Fibroblast of lung (primary cell): Measurements from ENCODE around the gene DOCK7. TPM values are rescaled to one million over a fixed set of nuclear protein-coding genes. Genes with fewer than 3 reads are reported as not detected.

Experiments
- DNase-seq, 2 donors: peaks; one replicate each; pipeline versions ENCODE4 v3.0.0 to v3.0.0-alpha.2; 2010; ENCODE audit warnings: low read depth in 2 of 2
- H2AFZ ChIP-seq: 2 replicates; pipeline ENCODE4 v1.5.1; 2012; ENCODE audit warnings: low read length, control low read depth, inconsistent platforms
- H3K27ac ChIP-seq: 2 replicates; pipeline ENCODE4 v1.5.1; 2011; ENCODE audit warnings: low read length, control low read depth; ENCODE audit not compliant: insufficient read depth
- H3K27me3 ChIP-seq: 2 replicates; pipeline ENCODE4 v1.5.1; 2011; ENCODE audit warnings: mild to moderate bottlenecking, low read length; ENCODE audit not compliant: control insufficient read depth, insufficient read depth
- H3K36me3 ChIP-seq: 2 replicates; pipeline ENCODE4 v1.5.1; 2011; ENCODE audit warnings: low read length; ENCODE audit not compliant: control insufficient read depth, insufficient read depth
- H3K4me1 ChIP-seq: 2 replicates; pipeline ENCODE4 v1.5.1; 2011; ENCODE audit warnings: low read length; ENCODE audit not compliant: control insufficient read depth, insufficient read depth; ENCODE audit errors: extremely low read depth
- H3K4me2 ChIP-seq: 2 replicates; pipeline ENCODE4 v1.5.1; 2011; ENCODE audit warnings: low read length, control low read depth; ENCODE audit not compliant: insufficient read depth; ENCODE audit errors: extremely low read depth
- H3K4me3 ChIP-seq, 4 experiments: fragments of 200-600 bp in 1 of 4; sonication (generic) in 1 of 4; replicated peaks in 1 of 4; 2 replicates each; pipeline ENCODE4 v1.5.1; 2011 to 2016; ENCODE audit warnings: low read length in 4 of 4, low read depth in 3 of 4, mild to moderate bottlenecking in 3 of 4, control low read depth in 2 of 4, inconsistent platforms in 1 of 4, mixed read lengths in 1 of 4; ENCODE audit not compliant: insufficient read depth in 1 of 4; ENCODE audit errors: control extremely low read depth in 1 of 4
- H3K79me2 ChIP-seq: 2 replicates; pipeline ENCODE4 v1.5.1; 2012; ENCODE audit warnings: mild to moderate bottlenecking, low read length, inconsistent platforms; ENCODE audit not compliant: control insufficient read depth, insufficient read depth
- H3K9ac ChIP-seq: 2 replicates; pipeline ENCODE4 v1.5.1; 2011; ENCODE audit warnings: mild to moderate bottlenecking, low read length, control low read depth; ENCODE audit not compliant: insufficient read depth
- H3K9me3 ChIP-seq: 2 replicates; pipeline ENCODE4 v1.5.1; 2012; ENCODE audit warnings: low read depth, low read length; ENCODE audit not compliant: control insufficient read depth, insufficient read depth
- H4K20me1 ChIP-seq: 2 replicates; pipeline ENCODE4 v1.5.1; 2011; ENCODE audit warnings: low read length; ENCODE audit not compliant: control insufficient read depth, insufficient read depth; ENCODE audit errors: extremely low read depth
- EZH2 ChIP-seq: IDR thresholded peaks from 2 replicates; pipeline ENCODE4 v1.5.1; 2012; ENCODE audit warnings: low read length, control low read depth, mild to moderate bottlenecking; ENCODE audit errors: missing control alignments
- polyA plus RNA-seq, 2 donors: library from polyadenylated mRNA; depleted of rRNA in 1 of 2; stranded (reverse) in 1 of 2; unstranded in 1 of 2; fragments of >200 nt; gene quantifications; 2 replicates each; pipeline ENCODE4 v1.2.1, GENCODE V29; 2011 to 2012; ENCODE audit warnings: missing spikeins in 1 of 2
- total RNA-seq: library from RNA; depleted of rRNA; stranded (reverse); fragments of >200 nt; gene quantifications from 2 replicates; pipeline ENCODE4 v1.2.1, GENCODE V29; 2014
- TF ChIP-seq, protein P1 (sequence below), 2 donors: IDR thresholded peaks in 1 of 2; conservative IDR thresholded peaks in 1 of 2; 1 replicate in 1 of 2; 2 replicates in 1 of 2; pipeline ENCODE4 v1.5.1; 2011 to 2012; ENCODE audit warnings: low read length in 2 of 2, control low read depth in 1 of 2, inconsistent platforms in 1 of 2, low read depth in 1 of 2, mild to moderate bottlenecking in 1 of 2

DOCK7 gene
- total and polyA plus RNA-seq, 2 donors (not counting 1 experiment from before 2014, with no cell fraction given), result 66.5 to 153 TPM

DNA sequence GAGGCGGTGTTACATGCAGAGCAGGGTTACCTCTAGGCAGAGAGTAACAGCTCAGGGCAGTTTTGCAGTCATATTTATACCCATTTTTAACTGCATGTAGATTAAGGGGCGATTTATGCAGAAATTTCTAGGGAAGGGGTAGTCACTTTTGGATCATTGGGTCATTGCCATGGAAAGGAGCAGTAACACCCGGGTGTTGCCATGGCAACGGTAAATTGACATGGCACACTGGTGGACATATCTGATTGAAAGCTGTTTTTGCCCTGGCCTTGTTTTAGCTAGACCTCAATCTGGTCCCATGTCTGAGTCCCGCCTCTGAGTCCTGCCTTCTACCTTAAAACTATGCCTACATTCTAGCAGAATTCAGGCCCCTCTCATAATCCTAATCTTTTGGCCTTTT, 263.1 kb downstream of the DOCK7 start:
- no peak for TF ChIP-seq EZH2
- TF ChIP-seq, protein P1, sequence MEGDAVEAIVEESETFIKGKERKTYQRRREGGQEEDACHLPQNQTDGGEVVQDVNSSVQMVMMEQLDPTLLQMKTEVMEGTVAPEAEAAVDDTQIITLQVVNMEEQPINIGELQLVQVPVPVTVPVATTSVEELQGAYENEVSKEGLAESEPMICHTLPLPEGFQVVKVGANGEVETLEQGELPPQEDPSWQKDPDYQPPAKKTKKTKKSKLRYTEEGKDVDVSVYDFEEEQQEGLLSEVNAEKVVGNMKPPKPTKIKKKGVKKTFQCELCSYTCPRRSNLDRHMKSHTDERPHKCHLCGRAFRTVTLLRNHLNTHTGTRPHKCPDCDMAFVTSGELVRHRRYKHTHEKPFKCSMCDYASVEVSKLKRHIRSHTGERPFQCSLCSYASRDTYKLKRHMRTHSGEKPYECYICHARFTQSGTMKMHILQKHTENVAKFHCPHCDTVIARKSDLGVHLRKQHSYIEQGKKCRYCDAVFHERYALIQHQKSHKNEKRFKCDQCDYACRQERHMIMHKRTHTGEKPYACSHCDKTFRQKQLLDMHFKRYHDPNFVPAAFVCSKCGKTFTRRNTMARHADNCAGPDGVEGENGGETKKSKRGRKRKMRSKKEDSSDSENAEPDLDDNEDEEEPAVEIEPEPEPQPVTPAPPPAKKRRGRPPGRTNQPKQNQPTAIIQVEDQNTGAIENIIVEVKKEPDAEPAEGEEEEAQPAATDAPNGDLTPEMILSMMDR (conservative IDR thresholded peaks at IDR 0.05 in 1 of 2, IDR thresholded peaks at IDR 0.05 in 1 of 2; ENCODE audit: low read depth in 1 of 2, low read length in 2 of 2), result no peak
- Histone ChIP-seq H3K4me1 (peaks cover 3% of the 10 kb centered on the region), H3K36me3 (no peaks in the 10 kb centered on the region), H3K4me3 (no peak overlapping the region), H4K20me1 (no peaks in the 10 kb centered on the region), H3K9me3 (no peaks in the 10 kb centered on the region), H3K27me3 (no peaks in the 10 kb centered on the region), H2AFZ (no peak overlapping the region), H3K27ac (no peak overlapping the region), H3K9ac (no peak overlapping the region), H3K79me2 (no peaks in the 10 kb centered on the region), H3K4me2 (no peak overlapping the region)
- no peak for DNase-seq

DNA sequence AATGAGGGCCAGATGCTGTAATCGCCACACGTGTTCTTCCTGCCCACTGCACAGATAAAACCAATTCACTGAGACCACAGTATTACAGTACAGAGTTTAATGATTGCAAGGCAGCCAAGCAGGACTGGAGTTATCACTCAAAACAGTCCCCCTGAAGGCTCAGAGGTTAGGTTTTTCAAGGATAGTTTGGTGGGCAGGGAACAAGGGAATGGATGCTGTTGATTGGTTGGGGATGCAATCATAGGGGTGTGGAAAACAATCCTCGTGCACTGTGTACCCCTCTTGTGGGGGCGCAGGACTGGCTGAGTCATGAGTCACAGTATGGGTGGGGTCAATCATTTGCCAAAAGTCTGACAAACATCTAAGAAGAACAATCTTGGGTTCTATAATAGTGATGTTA, 263.8 kb downstream of the DOCK7 start:
- Histone ChIP-seq H3K4me3 (no peak overlapping the region), H3K36me3 (no peaks in the 10 kb centered on the region), H3K79me2 (no peaks in the 10 kb centered on the region), H3K4me1 (peaks cover 3% of the 10 kb centered on the region), H3K27ac (no peak overlapping the region), H3K27me3 (no peaks in the 10 kb centered on the region), H2AFZ (peak overlapping the region; percentile 80), H3K9me3 (no peaks in the 10 kb centered on the region), H3K4me2 (no peak overlapping the region), H3K9ac (no peak overlapping the region), H4K20me1 (no peaks in the 10 kb centered on the region)
- peak in 1 of 2 donors; percentile 56 for DNase-seq
- TF ChIP-seq, protein P1 (conservative IDR thresholded peaks at IDR 0.05 in 1 of 2, IDR thresholded peaks at IDR 0.05 in 1 of 2; ENCODE audit: low read depth in 1 of 2, low read length in 2 of 2), result no peak
- TF ChIP-seq EZH2, result no peak

DNA sequence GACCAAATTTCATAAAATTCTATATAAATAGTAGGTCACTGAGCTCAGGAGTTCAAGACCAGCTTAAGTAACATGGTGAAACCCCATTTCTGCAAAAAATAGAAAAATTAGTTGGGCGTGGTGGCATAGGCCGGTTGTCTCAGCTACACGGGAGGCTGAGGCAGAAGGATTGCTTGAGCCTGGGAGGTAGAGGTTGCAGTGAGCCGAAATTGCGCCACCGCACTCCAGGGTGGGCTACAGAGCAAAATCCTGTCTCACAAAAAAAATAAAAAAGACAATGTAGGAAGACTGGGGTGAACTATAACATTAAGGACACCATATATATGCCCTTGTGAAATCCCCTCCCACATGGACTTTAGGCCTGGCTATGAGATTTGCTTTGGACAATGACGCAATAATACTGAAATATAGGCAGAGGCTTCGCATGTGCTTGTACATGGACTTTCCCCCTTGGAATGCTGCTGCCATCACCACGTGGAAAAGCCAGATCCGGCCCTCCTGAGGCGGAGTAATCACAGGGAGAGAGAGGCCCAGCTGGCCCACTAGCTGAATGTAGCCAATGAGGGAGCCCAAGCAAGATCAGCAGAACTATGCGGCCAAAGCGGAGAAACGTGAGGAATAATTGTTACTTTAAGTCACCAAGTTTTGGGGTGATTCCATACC, 264.5 kb downstream of the DOCK7 start:
- Histone ChIP-seq H3K27me3 (no peaks in the 10 kb centered on the region), H3K36me3 (no peaks in the 10 kb centered on the region), H2AFZ (no peak overlapping the region), H4K20me1 (no peaks in the 10 kb centered on the region), H3K4me2 (no peak overlapping the region), H3K4me3 (no peak overlapping the region), H3K4me1 (peaks cover 3% of the 10 kb centered on the region), H3K9ac (no peak overlapping the region), H3K9me3 (no peaks in the 10 kb centered on the region), H3K79me2 (no peaks in the 10 kb centered on the region), H3K27ac (no peak overlapping the region)
- TF ChIP-seq EZH2, result no peak
- TF ChIP-seq, protein P1 (conservative IDR thresholded peaks at IDR 0.05 in 1 of 2, IDR thresholded peaks at IDR 0.05 in 1 of 2; ENCODE audit: low read depth in 1 of 2, low read length in 2 of 2), result no peak
- peak in 1 of 2 donors; percentile 34 for DNase-seq
